Stimulated activated effector memory CD8-positive, alpha-beta T cell treated with anti-CD3 and anti-CD28 coated beads, Interleukin-12 subunit alpha, Interleukin-12 subunit beta, amount 100 ng/mL, for 72 hours (primary cell): ENCODE results near the gene NTRK2.

Source experiments
- ATAC-seq: fragments of 150-1000 bp; cut with Tn5 transposase; 2 replicates; pipeline ENCODE4 v1.10.0; 2021
- DNase-seq, 2 donors: peaks; one replicate each; pipeline ENCODE4 v3.0.0; 2021 to 2022; ENCODE audit warnings: low spot score in 2 of 2
- H3K27ac Mint-ChIP-seq: one replicate; pipeline ENCODE4 v1.8.0; 2022; ENCODE audit warnings: mild to moderate bottlenecking, mixed read lengths
- H3K36me3 Mint-ChIP-seq: one replicate; pipeline ENCODE4 v1.8.0; 2022; ENCODE audit warnings: mild to moderate bottlenecking, mixed read lengths
- H3K4me1 Mint-ChIP-seq: one replicate; pipeline ENCODE4 v1.8.0; 2022; ENCODE audit warnings: mixed read lengths
- H3K4me3 Mint-ChIP-seq: one replicate; pipeline ENCODE4 v1.8.0; 2022; ENCODE audit warnings: mild to moderate bottlenecking, mixed read lengths
- H3K9me3 Mint-ChIP-seq: one replicate; pipeline ENCODE4 v1.8.0; 2022; ENCODE audit warnings: mixed read lengths

The NTRK2 gene

GRCh38 chr9:84827216-84827765 is 157.8 kb downstream of the NTRK2 start:
- H3K4me1 Mint-ChIP-seq = no peaks in the 10 kb centered on the region
- no peak for ATAC-seq
- no peaks in the 10 kb centered on the region for H3K9me3 Mint-ChIP-seq
- no peaks in the 10 kb centered on the region for H3K36me3 Mint-ChIP-seq
- no peak for DNase-seq
- H3K4me3 Mint-ChIP-seq = no peak overlapping the region
- H3K27ac Mint-ChIP-seq = no peak overlapping the region

DNA sequence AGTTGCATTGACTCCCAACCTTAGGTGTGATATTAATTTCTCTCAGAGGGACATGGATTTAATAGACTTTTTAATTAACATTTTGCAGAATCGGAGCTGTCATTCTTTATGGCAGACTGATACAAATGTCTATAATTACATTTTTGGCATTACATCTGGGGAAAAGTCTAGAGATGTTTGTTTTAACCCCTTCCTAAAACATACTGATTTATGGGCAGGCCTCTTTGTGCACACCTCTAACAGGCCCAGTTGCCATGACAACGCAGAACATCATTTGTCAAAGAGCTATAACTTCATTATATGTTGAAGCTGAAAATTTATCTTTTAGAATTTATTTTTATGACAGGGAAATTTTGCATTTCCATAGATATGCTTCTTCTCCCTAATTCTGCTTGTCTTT is 158.5 kb downstream of the NTRK2 start:
- Mint-ChIP-seq H3K9me3 (no peaks in the 10 kb centered on the region), H3K36me3 (no peaks in the 10 kb centered on the region), H3K4me3 (no peak overlapping the region), H3K27ac (no peak overlapping the region), H3K4me1 (no peaks in the 10 kb centered on the region)
- DNase-seq (no peak), ATAC-seq (no peak)

DNA sequence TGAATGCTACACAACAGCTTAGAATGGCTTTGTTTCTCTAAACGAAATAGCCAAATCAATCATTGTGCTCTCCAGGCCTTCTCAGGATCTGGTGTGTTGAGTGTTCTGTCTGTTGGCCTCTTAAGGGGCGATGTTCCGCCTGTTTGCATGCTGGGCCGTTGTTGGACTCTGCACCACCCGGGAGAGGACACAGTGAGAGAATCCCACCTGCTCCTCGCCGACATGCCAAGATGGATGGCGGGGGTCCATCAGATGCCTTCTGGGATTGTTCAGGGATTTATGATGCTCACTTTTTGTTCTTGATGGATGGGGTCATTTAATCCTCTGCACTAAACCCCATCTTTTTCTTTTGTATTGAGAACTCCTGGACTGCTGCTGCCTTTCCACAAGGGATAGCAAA is 159.9 kb downstream of the NTRK2 start:
- Mint-ChIP-seq H3K4me3 (no peak overlapping the region), H3K4me1 (no peaks in the 10 kb centered on the region), H3K9me3 (no peaks in the 10 kb centered on the region), H3K36me3 (no peaks in the 10 kb centered on the region), H3K27ac (no peak overlapping the region)
- DNase-seq = no peak
- no peak for ATAC-seq

DNA sequence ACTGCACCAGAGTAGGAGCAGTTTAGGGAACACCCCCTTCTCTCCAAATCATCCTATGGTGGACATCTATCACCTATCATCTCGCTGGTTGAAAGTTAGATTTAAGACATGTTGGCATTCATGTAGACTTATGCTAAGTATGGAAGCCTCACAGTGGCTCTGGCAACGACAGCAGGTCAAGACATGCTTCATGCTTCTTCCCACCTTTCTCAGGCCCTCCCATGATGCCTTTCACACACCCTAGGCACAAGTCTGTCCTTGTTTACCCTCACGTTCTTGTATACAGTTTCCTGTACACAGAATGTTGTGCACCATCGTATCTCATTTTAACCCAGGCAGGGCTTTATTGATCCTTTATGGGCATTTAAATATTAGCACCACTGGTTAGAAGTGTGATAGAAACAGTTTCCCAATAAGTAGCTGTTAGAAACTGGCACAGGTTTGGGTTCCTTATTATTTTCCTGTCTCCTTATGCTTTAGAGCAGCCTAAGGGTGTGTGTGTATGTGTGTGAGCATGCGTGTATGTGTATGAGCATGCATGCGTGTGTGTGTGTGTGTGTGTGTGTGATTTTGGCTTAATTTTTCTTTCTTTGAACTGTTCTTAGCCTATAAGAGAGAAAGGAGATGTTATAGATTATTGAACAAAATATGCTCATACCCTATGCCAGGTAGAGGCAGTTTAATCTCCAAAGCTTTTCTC is 160.6 kb downstream of the NTRK2 start:
- Mint-ChIP-seq H3K4me3 (no peak overlapping the region), H3K4me1 (no peaks in the 10 kb centered on the region), H3K27ac (no peak overlapping the region), H3K9me3 (no peaks in the 10 kb centered on the region), H3K36me3 (no peaks in the 10 kb centered on the region)
- DNase-seq (no peak), ATAC-seq (no peak)

DNA sequence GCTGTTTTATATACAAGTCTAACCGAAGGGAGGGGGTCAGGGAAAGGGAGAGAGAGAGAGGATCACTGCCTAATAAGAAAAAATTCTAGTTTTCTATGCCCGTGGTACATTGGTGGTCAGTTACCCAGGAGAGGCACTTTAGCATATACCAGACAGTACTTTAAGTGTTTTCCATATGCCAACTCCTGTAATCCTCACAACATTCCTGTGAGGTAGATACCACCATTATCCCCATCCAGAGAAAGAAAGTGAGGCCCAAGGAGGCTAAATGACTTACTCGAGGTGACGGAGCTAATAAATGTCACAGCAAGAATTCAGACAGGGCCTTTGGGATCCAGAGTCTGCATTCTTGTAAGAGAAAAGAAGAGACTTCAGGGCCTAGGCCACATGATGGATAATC is 161.8 kb downstream of the NTRK2 start:
- no peak overlapping the region for H3K4me3 Mint-ChIP-seq
- no peaks in the 10 kb centered on the region for H3K4me1 Mint-ChIP-seq
- H3K27ac Mint-ChIP-seq = no peak overlapping the region
- no peak for ATAC-seq
- no peaks in the 10 kb centered on the region for H3K36me3 Mint-ChIP-seq
- no peak for DNase-seq
- H3K9me3 Mint-ChIP-seq = no peaks in the 10 kb centered on the region

- ATAC-seq (no peak), DNase-seq (no peak)
- Mint-ChIP-seq H3K4me3 (no peak overlapping the region), H3K9me3 (no peaks in the 10 kb centered on the region), H3K4me1 (no peaks in the 10 kb centered on the region), H3K27ac (no peak overlapping the region), H3K36me3 (no peaks in the 10 kb centered on the region)
Measured at GRCh38 chr9:84832453-84832852, 162.9 kb downstream of the NTRK2 start.

DNA sequence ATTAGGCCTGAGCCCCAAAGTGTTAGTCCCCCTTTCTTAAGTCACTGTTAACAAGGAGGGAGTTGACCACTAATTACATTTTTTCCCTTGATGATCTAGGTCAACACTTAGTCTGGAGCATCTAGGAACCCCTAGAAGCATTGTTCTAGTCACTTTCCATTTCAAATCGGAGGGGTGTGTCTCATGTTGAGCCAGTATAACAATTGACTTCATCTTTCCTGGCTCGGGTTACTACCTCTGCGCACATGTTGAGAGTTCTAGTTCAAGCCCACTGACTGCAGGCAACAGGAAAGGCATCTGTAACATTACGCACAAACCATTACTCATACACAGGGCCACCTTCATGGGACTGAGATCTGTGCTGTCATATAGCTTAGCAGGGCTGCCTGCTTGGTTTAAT is 164.9 kb downstream of the NTRK2 start:
- Mint-ChIP-seq H3K36me3 (no peaks in the 10 kb centered on the region), H3K27ac (no peak overlapping the region), H3K4me1 (no peaks in the 10 kb centered on the region), H3K9me3 (no peaks in the 10 kb centered on the region), H3K4me3 (no peak overlapping the region)
- DNase-seq (no peak), ATAC-seq (no peak)

- Mint-ChIP-seq H3K36me3 (no peaks in the 10 kb centered on the region), H3K27ac (no peak overlapping the region), H3K4me3 (no peak overlapping the region), H3K9me3 (no peaks in the 10 kb centered on the region), H3K4me1 (no peaks in the 10 kb centered on the region)
- ATAC-seq = no peak
- no peak for DNase-seq
Measured at GRCh38 chr9:84835745-84836144, 166.2 kb downstream of the NTRK2 start.

- peaks cover 5% of the 10 kb centered on the region for H3K9me3 Mint-ChIP-seq
- ATAC-seq (no peak), DNase-seq (no peak)
- no peak overlapping the region for H3K27ac Mint-ChIP-seq
- no peaks in the 10 kb centered on the region for H3K4me1 Mint-ChIP-seq
- H3K36me3 Mint-ChIP-seq = no peaks in the 10 kb centered on the region
- no peak overlapping the region for H3K4me3 Mint-ChIP-seq
Measured at GRCh38 chr9:84838879-84839278, 169.3 kb downstream of the NTRK2 start.

DNA sequence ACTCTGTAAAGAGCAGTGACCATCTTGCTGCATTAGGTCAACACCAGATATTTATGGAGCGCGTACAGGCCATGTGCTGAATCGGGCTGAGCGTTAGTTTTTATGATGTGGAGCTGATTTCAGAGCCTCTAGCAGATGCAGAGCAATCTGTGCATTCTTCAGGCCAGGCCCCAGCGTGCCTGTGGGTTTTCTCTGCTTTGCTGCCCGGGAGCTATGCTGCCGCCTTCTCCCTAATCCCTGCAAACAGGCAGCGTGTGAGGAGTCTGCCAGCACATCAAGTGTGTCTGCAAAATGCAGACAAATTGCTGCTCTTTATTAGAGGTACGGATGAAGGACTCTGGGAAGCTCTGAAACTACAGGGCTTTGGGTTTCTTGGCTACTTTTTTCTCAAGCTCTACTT is 170.0 kb downstream of the NTRK2 start:
- peaks cover 5% of the 10 kb centered on the region for H3K9me3 Mint-ChIP-seq
- ATAC-seq (no peak), DNase-seq (no peak)
- no peak overlapping the region for H3K4me3 Mint-ChIP-seq
- H3K27ac Mint-ChIP-seq = no peak overlapping the region
- no peaks in the 10 kb centered on the region for H3K4me1 Mint-ChIP-seq
- H3K36me3 Mint-ChIP-seq = no peaks in the 10 kb centered on the region

DNA sequence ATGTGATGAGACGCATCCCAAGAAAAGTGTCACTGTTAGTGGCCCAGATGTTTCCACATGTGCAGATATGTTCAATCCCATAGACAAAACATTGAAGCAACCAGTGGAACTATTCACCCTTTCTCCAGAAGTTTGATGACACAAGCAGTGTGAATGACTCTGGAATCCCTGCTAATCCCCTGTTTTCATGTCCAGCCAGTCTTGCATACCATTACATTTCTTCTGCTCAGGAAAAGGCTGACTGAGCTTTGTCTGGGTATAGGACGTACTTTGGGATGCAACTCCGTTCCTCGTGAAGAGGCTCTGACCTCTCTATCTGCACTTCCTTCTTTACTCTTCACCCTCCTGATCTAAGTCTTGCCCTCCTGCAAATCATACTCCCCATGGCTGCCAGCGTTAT is 172.4 kb downstream of the NTRK2 start:
- Mint-ChIP-seq H3K4me3 (no peak overlapping the region), H3K36me3 (no peaks in the 10 kb centered on the region), H3K27ac (no peak overlapping the region), H3K4me1 (no peaks in the 10 kb centered on the region), H3K9me3 (peaks cover 5% of the 10 kb centered on the region)
- DNase-seq = no peak
- ATAC-seq = no peak

DNA sequence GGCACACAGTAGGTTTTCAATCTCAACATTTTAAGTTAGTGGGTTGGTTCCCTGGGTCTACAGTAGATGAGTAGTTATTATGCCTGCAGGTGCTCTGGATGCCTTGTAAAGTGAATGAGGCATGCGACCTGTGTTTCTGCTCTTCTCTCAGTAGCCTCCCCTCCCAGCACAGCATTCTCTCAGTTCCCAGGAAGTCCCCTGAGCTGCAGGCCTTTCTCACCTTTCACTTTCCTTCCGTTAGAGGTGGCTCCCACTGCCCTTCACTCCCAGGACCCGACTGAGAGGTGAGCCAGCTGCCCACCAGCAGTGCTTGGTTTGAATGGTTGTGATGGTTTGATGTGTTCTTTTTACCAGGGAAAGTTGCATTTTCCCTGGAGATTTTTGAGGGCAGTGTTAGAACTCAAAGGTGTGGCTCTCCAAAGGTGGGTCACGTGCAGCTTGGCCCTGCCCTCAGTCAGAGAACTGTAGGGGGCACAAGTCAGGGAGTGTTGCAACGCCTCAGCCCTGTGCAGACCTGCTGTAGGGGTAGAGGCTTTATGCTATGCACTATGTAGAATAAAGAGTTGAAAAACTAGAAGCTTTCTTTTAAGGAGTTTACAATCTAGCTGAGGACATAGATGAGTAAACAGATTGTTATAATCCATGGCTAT is 173.8 kb downstream of the NTRK2 start:
- Mint-ChIP-seq H3K9me3 (peaks cover 5% of the 10 kb centered on the region), H3K27ac (no peak overlapping the region), H3K36me3 (no peaks in the 10 kb centered on the region), H3K4me3 (no peak overlapping the region), H3K4me1 (no peaks in the 10 kb centered on the region)
- DNase-seq (no peak), ATAC-seq (no peak)

DNA sequence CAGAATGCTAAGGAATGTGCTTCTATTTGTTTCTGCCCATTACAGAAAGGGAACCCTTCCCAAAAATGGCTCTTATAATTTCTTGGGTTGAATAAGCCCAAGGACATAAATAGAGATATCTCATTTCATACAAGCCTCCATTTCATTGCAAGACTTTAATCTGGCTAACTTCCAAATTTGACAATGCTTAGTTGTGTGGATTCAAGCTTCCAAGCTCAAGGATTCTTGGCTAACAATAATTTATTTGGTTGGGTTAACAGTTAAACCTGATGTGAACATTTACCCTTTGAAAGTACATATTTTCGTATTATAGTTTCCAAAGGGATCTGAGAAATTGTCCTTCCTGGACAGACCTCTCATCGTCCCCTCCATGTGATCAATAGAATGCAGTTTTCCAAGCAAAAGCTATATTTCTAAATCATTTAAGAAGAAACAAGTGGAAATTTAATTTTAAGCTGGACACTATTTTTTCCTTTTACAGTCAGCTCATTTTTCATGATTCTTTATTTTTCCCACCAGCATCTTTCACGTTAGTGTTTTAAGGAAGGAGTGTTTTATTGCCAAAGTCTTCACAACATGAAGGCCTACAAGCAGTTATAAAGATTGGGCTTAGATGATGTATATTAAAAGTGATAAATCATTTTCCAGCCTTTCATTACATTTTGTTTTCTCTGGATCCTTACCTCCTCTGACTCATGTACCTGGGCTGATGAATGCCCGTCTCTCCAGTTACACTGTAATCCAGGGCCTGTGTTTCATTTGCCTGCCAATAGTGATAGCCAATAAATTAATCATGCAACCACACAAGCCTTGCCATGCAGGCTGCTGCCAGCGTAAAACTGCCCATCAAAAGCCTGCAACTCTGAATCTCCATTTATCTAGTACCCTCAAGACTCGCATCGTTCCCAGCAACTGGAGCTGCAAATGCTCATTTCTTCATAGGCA is 176.7 kb downstream of the NTRK2 start:
- DNase-seq (no peak), ATAC-seq (no peak)
- Mint-ChIP-seq H3K36me3 (no peaks in the 10 kb centered on the region), H3K9me3 (peaks cover 4% of the 10 kb centered on the region), H3K4me3 (no peak overlapping the region), H3K27ac (no peak overlapping the region), H3K4me1 (no peaks in the 10 kb centered on the region)

DNA sequence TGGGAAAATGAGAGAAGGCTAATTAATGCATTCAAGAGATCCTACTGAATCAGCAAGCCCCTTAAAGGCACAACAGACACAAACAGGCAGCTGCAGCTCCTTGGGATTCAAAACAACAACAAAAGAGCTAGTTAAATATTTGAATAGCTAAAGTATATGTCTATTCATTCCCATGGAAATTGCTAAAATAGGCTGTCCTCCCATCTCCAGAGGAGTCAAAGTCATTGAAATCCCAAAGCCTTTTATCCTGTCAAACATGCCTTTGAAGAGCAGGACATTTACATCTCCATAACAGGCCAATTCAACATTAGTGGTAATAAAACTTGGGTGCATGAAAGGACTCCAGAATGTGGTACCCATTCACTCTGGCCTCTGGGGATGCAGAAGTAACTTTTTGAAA is 177.4 kb downstream of the NTRK2 start:
- no peaks in the 10 kb centered on the region for H3K9me3 Mint-ChIP-seq

DNA sequence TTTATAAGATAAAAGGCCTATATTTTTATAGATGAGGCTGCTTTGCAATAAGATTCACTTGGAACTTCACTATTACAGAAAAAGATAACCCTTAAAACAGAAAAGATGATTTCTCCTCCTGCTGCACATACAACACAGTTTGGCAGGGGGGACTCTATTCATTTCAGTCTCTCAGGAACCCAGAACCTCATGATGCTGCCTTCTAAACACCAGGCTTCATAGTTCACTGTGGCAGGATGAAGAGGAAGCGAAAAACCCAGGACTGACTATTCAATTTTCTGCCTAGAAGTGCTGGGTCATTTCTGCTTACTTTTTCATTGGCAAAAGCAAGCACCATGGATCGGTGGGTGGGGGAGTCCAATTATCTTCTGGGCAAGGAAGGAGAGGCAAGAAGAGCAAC is 179.5 kb downstream of the NTRK2 start:
- no peaks in the 10 kb centered on the region for H3K4me1 Mint-ChIP-seq
- no peak overlapping the region for H3K27ac Mint-ChIP-seq
- no peaks in the 10 kb centered on the region for H3K9me3 Mint-ChIP-seq
- DNase-seq (no peak), ATAC-seq (no peak)
- H3K36me3 Mint-ChIP-seq = no peaks in the 10 kb centered on the region
- no peak overlapping the region for H3K4me3 Mint-ChIP-seq

More for the DNA sequence above, 177.4 kb downstream of the NTRK2 start:
- Mint-ChIP-seq H3K27ac (no peak overlapping the region), H3K36me3 (no peaks in the 10 kb centered on the region), H3K4me3 (no peak overlapping the region), H3K4me1 (no peaks in the 10 kb centered on the region)
- ATAC-seq = no peak
- DNase-seq = no peak
